Loucy (cell line): ENCODE data around the gene NPC1L1.

Experiments used
- CTCF ChIP-seq: fragments of 200-600 bp; sonication (generic); conservative IDR thresholded peaks from 2 replicates; pipeline ENCODE4 v1.5.1; 2014; ENCODE audit warnings: mild to moderate bottlenecking, antibody characterized with exemption, low read length
- EZH2phosphoT487 ChIP-seq: fragments of 200-600 bp; IDR thresholded peaks from 2 replicates; pipeline ENCODE4 v1.6.1; 2018; ENCODE audit warnings: antibody characterized with exemption, mild to moderate bottlenecking, moderate library complexity, borderline replicate concordance

- TF ChIP-seq CTCF (no peak), EZH2phosphoT487 (no peak)
These were observed 10.1 kb downstream of the NPC1L1 start for GRCh38 chr7:44530990-44531389.
